Inferior parietal cortex (tissue), 1 donor: Measurements from ENCODE around the gene NPBWR2.

Experiments
- DNase-seq: peaks from one replicate; pipeline ENCODE4 v3.0.0-alpha.2; 2016; ENCODE audit errors: extremely low spot score

NPBWR2 gene

DNA sequence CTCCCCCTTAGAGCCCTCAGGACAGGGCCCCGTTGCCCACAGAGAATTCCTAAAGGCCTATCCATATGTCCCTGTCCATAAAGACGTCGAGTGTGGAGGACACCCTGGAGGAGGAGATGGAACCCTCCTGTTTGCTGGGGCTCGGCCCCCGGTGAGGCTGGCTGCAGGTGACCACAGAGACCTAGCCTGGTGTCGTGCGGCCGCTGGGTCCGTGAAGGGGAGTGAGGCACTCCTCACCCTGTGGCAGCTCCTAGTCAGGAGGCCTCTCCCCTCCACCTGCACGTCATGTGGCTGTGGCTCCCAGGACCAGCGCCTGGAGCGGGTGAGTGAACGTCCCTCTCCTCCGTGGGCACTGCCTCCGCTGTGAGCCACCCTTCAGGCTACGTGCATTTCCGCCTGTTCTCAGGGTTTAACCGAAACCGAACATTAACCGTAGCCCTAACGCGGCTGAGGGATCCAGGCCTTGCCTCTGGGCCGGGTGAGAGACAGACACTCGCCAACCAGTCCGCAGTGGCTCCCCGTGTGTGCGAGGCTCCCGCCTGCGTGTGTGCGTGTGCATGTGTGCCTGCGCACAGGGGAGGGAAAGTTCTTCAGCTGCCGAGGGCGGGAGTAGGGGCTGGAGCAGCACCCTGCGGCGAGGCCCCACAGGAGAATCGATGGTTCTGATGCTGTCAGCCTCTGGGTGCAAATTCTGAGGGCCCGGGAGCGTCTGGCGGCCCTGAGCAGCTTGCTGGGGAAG lies 50.3 kb downstream of the NPBWR2 start:
- DNase-seq, result no peak

- DNase-seq, result no peak
These were observed 50.8 kb downstream of the NPBWR2 start for GRCh38 chr20:64056639-64056888.

DNA sequence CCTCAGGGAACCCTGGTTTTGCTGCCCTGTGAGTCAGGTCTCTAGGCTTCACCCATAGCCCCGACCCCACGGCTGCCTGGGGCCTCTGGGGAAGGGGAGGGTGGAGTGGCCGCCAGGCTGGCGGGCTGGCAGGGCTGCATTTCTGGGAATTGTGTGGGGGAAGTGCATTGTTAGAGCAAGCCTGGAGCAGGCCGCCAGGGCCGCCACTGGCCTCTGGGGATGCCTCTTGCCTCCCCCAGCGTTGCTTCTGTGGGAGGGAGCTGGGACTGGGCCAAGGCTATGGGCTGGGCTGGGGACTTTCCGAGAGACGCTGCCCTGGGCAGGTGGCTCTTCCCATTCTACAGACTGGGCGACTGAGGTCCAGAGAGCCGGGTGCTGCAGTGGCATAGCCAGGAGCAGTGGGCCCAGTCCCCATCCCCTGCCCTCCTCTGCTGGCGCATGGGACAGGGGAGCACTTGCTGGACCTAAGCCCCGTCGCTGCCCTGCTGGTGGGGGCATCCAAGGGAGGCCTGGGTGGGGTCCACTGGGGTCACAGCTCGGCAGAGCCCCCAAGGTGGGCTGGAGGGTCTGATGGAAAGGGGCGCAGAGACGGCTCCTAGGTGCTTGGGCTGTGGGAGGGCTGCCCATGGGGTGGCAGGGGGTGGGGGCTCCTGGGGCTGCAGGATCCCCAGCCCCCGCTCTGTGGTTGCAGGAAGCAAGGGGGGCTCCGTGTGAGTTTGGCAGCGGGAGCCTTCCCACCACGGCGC lies 51.3 kb downstream of the NPBWR2 start:
- no peak for DNase-seq

GRCh38 chr20:64055396-64055892 lies 51.9 kb downstream of the NPBWR2 start:
- DNase-seq, result no peak

DNA sequence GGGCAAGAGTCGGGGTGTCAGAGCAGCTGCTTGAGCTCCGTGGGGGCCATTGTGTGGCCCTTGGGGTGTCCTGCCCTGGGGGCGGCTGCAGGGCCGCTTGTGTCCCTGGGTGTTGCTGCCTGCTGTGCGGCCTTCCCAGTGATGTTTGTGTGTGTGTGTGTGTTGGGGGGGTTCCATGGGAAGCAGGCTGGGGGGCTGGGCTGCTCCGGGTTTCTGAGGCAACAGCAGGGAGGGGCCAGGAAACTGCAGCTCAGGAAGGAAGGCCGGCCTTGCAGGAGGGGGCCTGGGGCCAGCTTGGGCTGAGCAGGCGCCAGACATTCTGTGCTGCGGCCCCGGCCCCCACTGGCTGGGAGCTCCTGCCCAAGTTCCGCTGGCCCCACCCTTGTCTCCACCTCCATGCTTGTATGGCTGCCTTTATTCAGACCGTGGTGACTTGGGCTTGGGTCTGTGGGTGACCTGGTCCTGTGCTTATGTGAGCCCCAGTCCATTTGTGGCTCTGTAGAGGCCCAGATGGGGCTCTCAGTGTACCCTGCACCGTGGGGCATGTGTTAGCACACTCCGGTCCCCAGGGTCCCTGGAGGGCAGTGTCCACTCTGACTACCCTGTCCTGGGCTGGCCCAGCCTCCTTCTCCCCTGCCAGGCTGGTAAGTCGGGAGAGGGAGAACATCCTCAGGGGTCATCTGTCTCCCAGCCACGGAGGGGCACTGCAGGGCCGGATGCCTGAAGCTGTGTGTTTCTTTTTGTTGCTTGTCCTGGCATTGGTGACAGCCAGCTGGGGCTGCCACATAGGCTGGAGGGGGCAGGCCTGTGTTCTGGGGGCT lies 53.3 kb downstream of the NPBWR2 start:
- no peak for DNase-seq
